ENCODE data around the gene ATP10B.

DNA sequence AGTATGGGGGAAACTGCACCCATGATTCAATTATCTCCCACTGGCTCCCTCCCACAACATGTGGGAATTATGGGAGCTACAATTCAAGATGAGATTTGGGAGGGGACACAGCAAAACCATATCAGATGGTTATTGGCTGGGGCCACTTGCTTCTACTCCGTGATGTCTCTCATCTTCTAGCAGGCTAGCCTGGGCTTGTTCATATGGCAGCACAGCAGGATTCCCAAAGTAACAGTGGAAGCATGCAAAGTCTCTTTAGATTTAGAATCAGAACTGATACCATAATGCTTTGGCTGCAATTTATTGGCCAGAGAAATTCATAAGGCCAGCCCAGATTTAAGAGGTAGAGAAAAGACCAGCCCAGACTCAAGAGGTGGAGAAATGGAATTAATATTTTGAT is 304.1 kb downstream of the ATP10B start:
- TF ChIP-seq, protein P1, sequence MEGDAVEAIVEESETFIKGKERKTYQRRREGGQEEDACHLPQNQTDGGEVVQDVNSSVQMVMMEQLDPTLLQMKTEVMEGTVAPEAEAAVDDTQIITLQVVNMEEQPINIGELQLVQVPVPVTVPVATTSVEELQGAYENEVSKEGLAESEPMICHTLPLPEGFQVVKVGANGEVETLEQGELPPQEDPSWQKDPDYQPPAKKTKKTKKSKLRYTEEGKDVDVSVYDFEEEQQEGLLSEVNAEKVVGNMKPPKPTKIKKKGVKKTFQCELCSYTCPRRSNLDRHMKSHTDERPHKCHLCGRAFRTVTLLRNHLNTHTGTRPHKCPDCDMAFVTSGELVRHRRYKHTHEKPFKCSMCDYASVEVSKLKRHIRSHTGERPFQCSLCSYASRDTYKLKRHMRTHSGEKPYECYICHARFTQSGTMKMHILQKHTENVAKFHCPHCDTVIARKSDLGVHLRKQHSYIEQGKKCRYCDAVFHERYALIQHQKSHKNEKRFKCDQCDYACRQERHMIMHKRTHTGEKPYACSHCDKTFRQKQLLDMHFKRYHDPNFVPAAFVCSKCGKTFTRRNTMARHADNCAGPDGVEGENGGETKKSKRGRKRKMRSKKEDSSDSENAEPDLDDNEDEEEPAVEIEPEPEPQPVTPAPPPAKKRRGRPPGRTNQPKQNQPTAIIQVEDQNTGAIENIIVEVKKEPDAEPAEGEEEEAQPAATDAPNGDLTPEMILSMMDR (IDR thresholded peaks at IDR 0.05): no peak
- TF ChIP-seq POLR2A (IDR thresholded peaks at IDR 0.05): no peak

All from Peyer's patch (tissue), 4 donors.